CD14-positive monocyte (primary cell): ENCODE measurements around the gene LRP6. TPM values are rescaled to one million over a fixed set of nuclear protein-coding genes. Genes with fewer than 3 reads are reported as not detected.

Experiments
- DNase-seq, 3 donors: peaks; one replicate each; pipeline ENCODE4 v3.0.0-alpha.2; 2011 to 2022
- H2AFZ ChIP-seq: 2 replicates; pipeline ENCODE4 v1.6.0; 2012; ENCODE audit warnings: mild to moderate bottlenecking, low read depth, low read length, inconsistent platforms; ENCODE audit not compliant: insufficient read depth, poor library complexity, severe bottlenecking
- H3K27ac ChIP-seq, 2 donors: 1 replicate in 1 of 2; 2 replicates in 1 of 2; pipeline ENCODE4 v1.5.1; 2012 to 2013; ENCODE audit warnings: low read length in 2 of 2, control low read depth in 1 of 2, inconsistent platforms in 1 of 2, low read depth in 1 of 2, mild to moderate bottlenecking in 1 of 2
- H3K27me3 ChIP-seq, 2 donors: one replicate each; pipeline versions ENCODE4 v1.6.0 to v1.6.1; 2011 to 2013; ENCODE audit warnings: low read length in 2 of 2; ENCODE audit not compliant: control insufficient read depth in 2 of 2, insufficient read depth in 2 of 2
- H3K36me3 ChIP-seq, 2 donors: replicated peaks in 1 of 2; 1 replicate in 1 of 2; 2 replicates in 1 of 2; pipeline versions ENCODE4 v1.5.1 to v1.6.1; 2012 to 2013; ENCODE audit warnings: low read length in 2 of 2, control low read depth in 1 of 2, inconsistent platforms in 1 of 2, mild to moderate bottlenecking in 1 of 2; ENCODE audit not compliant: insufficient read depth in 2 of 2, control insufficient read depth in 1 of 2
- H3K4me1 ChIP-seq, 2 donors: 1 replicate in 1 of 2; 2 replicates in 1 of 2; pipeline versions ENCODE4 v1.5.1 to v1.6.1; 2012 to 2013; ENCODE audit warnings: low read length in 2 of 2, control low read depth in 1 of 2, inconsistent platforms in 1 of 2, mild to moderate bottlenecking in 1 of 2, moderate library complexity in 1 of 2; ENCODE audit not compliant: insufficient read depth in 2 of 2, control insufficient read depth in 1 of 2
- H3K4me2 ChIP-seq: replicated peaks from 2 replicates; pipeline ENCODE3; 2012; ENCODE audit warnings: low read length, moderate library complexity, mild to moderate bottlenecking; ENCODE audit not compliant: poor library complexity, severe bottlenecking; ENCODE audit errors: extremely low read depth
- H3K4me3 ChIP-seq, 3 experiments: fragments of 200-600 bp in 1 of 3; sonication (generic) in 1 of 3; replicated peaks in 1 of 3; 1 replicate in 2 of 3; 2 replicates in 1 of 3; pipeline ENCODE4 v1.5.1; 2011 to 2013; ENCODE audit warnings: low read length in 3 of 3, mild to moderate bottlenecking in 3 of 3, control low read depth in 2 of 3, low read depth in 2 of 3, inconsistent platforms in 1 of 3, moderate library complexity in 1 of 3
- H3K79me2 ChIP-seq: 2 replicates; pipeline ENCODE4 v1.6.0; 2012; ENCODE audit warnings: mild to moderate bottlenecking, control low read depth, inconsistent platforms, low read length, moderate library complexity; ENCODE audit not compliant: insufficient read depth
- H3K9ac ChIP-seq: 2 replicates; pipeline ENCODE4 v1.6.0; 2017; ENCODE audit warnings: low read length, mild to moderate bottlenecking; ENCODE audit not compliant: insufficient read depth, poor library complexity, severe bottlenecking
- H3K9me3 ChIP-seq, 2 donors: replicated peaks in 1 of 2; 1 replicate in 1 of 2; 2 replicates in 1 of 2; pipeline versions ENCODE4 v1.5.1 to v1.6.1; 2012 to 2013; ENCODE audit warnings: low read length in 2 of 2, control low read depth in 1 of 2; ENCODE audit not compliant: control insufficient read depth in 1 of 2, insufficient read depth in 1 of 2
- H4K20me1 ChIP-seq: 2 replicates; pipeline ENCODE4 v1.6.0; 2012; ENCODE audit warnings: mild to moderate bottlenecking, low read length, control low read depth, moderate library complexity; ENCODE audit not compliant: insufficient read depth
- H3K27ac Mint-ChIP-seq, 7 donors: one replicate each; pipeline ENCODE4 v1.8.0; 2020; ENCODE audit warnings: mild to moderate bottlenecking in 7 of 7, mixed read lengths in 7 of 7, moderate library complexity in 6 of 7, inconsistent platforms in 2 of 7
- H3K27me3 Mint-ChIP-seq, 3 donors: one replicate each; pipeline ENCODE4 v1.8.0; 2021 to 2022; ENCODE audit warnings: low read depth in 3 of 3, mild to moderate bottlenecking in 3 of 3, mixed read lengths in 3 of 3, moderate library complexity in 3 of 3, inconsistent platforms in 1 of 3
- H3K36me3 Mint-ChIP-seq, 2 donors: one replicate each; pipeline ENCODE4 v1.8.0; 2020; ENCODE audit warnings: mixed read lengths in 2 of 2, inconsistent platforms in 1 of 2, mild to moderate bottlenecking in 1 of 2
- H3K4me1 Mint-ChIP-seq: one replicate; pipeline ENCODE4 v1.8.0; 2020; ENCODE audit warnings: mild to moderate bottlenecking, mixed read lengths
- H3K4me3 Mint-ChIP-seq, 2 donors: one replicate each; pipeline ENCODE4 v1.8.0; 2020; ENCODE audit warnings: mild to moderate bottlenecking in 2 of 2, mixed read lengths in 2 of 2, moderate library complexity in 1 of 2
- H3K9me3 Mint-ChIP-seq, 7 donors: one replicate each; pipeline ENCODE4 v1.8.0; 2020 to 2022; ENCODE audit warnings: mixed read lengths in 7 of 7, mild to moderate bottlenecking in 6 of 7, moderate library complexity in 6 of 7, inconsistent platforms in 2 of 7
- WGBS: methylation state at CpG from one replicate; pipeline ENCODE4 v1.1.5; 2013; ENCODE audit warnings: missing lambda C conversion rate; ENCODE audit not compliant: insufficient coverage; 5-methylcytosine and 5-hydroxymethylcytosine counted together
- intact Hi-C, 2 donors: fragments of 100-400 bp; cut with micrococcal nuclease; formaldehyde crosslinking; loops; one replicate each; pipeline versions ENCODE4 v1.15.0 to v1.15.1; 2023
- polyA plus RNA-seq, 3 donors: library from polyadenylated mRNA; depleted of rRNA in 1 of 3; unstranded in 2 of 3; stranded (reverse) in 1 of 3; fragments of 300-500 nt in 2 of 3; fragments of >200 nt in 1 of 3; fragmentation: Illumina TruSeq in 2 of 3; gene quantifications; 1 replicate in 2 of 3; 2 replicates in 1 of 3; pipeline ENCODE4 v1.2.3, GENCODE V29; 2012 to 2021
- TF ChIP-seq, protein P1 (sequence below): fragments of 200-600 bp; IDR thresholded peaks from one replicate; pipeline ENCODE4 v1.8.0; 2022; ENCODE audit warnings: antibody characterized with exemption, mild to moderate bottlenecking

LRP6 gene
- polyA plus RNA-seq, 3 donors = 0.08 TPM; not detected in 2

DNA sequence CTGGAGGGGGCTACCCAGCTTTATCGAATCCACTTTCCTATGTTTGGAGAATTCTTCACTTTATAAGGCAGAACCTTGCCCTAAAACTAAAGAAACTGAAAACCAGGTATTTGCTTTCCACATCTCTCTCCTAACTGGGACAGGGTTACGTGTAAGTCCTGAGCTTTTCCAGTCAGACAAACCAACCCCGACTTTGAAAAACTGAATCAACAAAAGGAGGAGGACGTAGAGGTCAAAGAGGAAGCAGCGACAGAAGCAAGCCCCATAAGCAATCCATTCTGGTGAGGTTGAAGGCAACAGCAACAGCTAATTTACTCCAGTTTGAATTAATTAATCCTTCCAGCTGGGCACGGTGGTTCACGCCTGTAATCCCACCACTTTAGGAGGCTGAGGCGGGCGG lies 47.2 kb downstream of the LRP6 start:
- Histone ChIP-seq H3K36me3 (no peaks in the 10 kb centered on the region), H3K9me3 (peaks cover 0 to 3% of the 10 kb centered on the region in 2 donors), H3K4me1 (peaks cover 0 to 7% of the 10 kb centered on the region in 2 donors), H3K9ac (no peak overlapping the region), H2AFZ (no peak overlapping the region), H3K27ac (no peak overlapping the region), H4K20me1 (no peaks in the 10 kb centered on the region), H3K79me2 (no peaks in the 10 kb centered on the region), H3K4me3 (no peak overlapping the region), H3K27me3 (no peaks in the 10 kb centered on the region), H3K4me2 (no peak overlapping the region)
- Mint-ChIP-seq H3K4me1 (peaks cover 15% of the 10 kb centered on the region), H3K36me3 (no peaks in the 10 kb centered on the region), H3K4me3 (no peak overlapping the region), H3K27me3 (peaks cover 0 to 8% (median 0%) of the 10 kb centered on the region in 3 donors), H3K9me3 (peaks cover 0 to 5% (median 0%) of the 10 kb centered on the region in 7 donors), H3K27ac (no peak overlapping the region)
- no peak for DNase-seq
- 100% methylated on average over 2 of the region's 9 CpGs for WGBS
- TF ChIP-seq, protein P1, sequence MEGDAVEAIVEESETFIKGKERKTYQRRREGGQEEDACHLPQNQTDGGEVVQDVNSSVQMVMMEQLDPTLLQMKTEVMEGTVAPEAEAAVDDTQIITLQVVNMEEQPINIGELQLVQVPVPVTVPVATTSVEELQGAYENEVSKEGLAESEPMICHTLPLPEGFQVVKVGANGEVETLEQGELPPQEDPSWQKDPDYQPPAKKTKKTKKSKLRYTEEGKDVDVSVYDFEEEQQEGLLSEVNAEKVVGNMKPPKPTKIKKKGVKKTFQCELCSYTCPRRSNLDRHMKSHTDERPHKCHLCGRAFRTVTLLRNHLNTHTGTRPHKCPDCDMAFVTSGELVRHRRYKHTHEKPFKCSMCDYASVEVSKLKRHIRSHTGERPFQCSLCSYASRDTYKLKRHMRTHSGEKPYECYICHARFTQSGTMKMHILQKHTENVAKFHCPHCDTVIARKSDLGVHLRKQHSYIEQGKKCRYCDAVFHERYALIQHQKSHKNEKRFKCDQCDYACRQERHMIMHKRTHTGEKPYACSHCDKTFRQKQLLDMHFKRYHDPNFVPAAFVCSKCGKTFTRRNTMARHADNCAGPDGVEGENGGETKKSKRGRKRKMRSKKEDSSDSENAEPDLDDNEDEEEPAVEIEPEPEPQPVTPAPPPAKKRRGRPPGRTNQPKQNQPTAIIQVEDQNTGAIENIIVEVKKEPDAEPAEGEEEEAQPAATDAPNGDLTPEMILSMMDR = no peak
- intact Hi-C loops = no loop called here

DNA sequence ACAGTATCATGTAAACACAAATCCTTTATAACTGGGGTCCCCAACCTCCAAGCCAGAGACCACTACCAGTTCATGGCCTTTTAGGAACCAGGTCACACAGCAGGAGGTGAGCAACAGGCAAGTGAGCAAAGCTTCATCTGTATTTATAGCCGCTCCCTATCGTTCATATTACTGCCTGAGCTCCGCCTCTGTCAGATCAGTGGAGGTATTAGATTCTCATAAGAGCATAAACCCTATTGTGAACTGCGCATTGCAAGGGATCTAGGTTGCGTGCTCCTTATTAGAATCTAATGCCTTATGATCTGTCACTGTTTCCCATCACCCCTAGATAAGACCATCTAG lies 49.9 kb downstream of the LRP6 start:
- no CpG with 5 or more reads among the region's 5 CpGs for WGBS

More for the DNA sequence above, 49.9 kb downstream of the LRP6 start:
- no peaks in the 10 kb centered on the region for H3K79me2 ChIP-seq
- TF ChIP-seq, protein P1 = no peak
- peaks cover 0 to 3% of the 10 kb centered on the region in 2 donors for H3K9me3 ChIP-seq
- H3K4me1 ChIP-seq = peaks cover 0 to 7% of the 10 kb centered on the region in 2 donors
- H3K4me3 ChIP-seq = no peak overlapping the region
- Mint-ChIP-seq H3K36me3 (no peaks in the 10 kb centered on the region), H3K27ac (peak overlapping the region in 1 of 7 donors; percentile 64), H3K27me3 (peaks cover 0 to 8% (median 2%) of the 10 kb centered on the region in 3 donors), H3K4me3 (peak overlapping the region in 1 of 2 donors; percentile 67), H3K4me1 (peaks cover 16% of the 10 kb centered on the region), H3K9me3 (peaks cover 0 to 5% (median 0%) of the 10 kb centered on the region in 7 donors)
- peak overlapping the region; percentile 17 for H3K4me2 ChIP-seq
- no peaks in the 10 kb centered on the region for H4K20me1 ChIP-seq
- H3K27me3 ChIP-seq = no peaks in the 10 kb centered on the region
- peak overlapping the region; percentile 51 for H2AFZ ChIP-seq
- DNase-seq = no peak
- H3K27ac ChIP-seq = no peak overlapping the region
- intact Hi-C loops = no loop called here
- H3K36me3 ChIP-seq = no peaks in the 10 kb centered on the region
- H3K9ac ChIP-seq = no peak overlapping the region
